GM12864 (cell line): Measurements from ENCODE around the gene SBK2.

Source experiments
- DNase-seq: peaks from one replicate; pipeline ENCODE4 v3.0.0-alpha.2; 2011; ENCODE audit warnings: low read depth
- H3K4me3 ChIP-seq: 2 replicates; pipeline ENCODE4 v1.5.1; 2011; ENCODE audit warnings: mild to moderate bottlenecking, low read depth, low read length, control low read depth
- CTCF ChIP-seq: IDR thresholded peaks from 2 replicates; pipeline ENCODE4 v1.5.1; 2011; ENCODE audit warnings: low read depth, mild to moderate bottlenecking, moderate library complexity, low read length, control low read depth, inconsistent platforms; ENCODE audit errors: missing control alignments

Gene SBK2

GRCh38 chr19:55488986-55489710, 47.8 kb downstream of the SBK2 start:
- no peak overlapping the region for H3K4me3 ChIP-seq
- no peak for DNase-seq
- TF ChIP-seq CTCF = no peak

- no peak for TF ChIP-seq CTCF
- H3K4me3 ChIP-seq = no peak within 1 kb of the TSS
- DNase-seq = no peak
Observed at GRCh38 chr19:55487924-55488687, 48.8 kb downstream of the SBK2 start, which contains the start of gene SSC5D. SSC5D (plus strand) TSS chr19:55488436; CDS start chr19:55488590, 154 bp downstream.

GRCh38 chr19:55486971-55487923, 49.7 kb downstream of the SBK2 start:
- no peak for TF ChIP-seq CTCF
- H3K4me3 ChIP-seq = no peak overlapping the region
- DNase-seq = no peak

- no peak for TF ChIP-seq CTCF
- H3K4me3 ChIP-seq = no peak overlapping the region
- DNase-seq = no peak
Observed at GRCh38 chr19:55486043-55486970, 50.6 kb downstream of the SBK2 start.

GRCh38 chr19:55485439-55486011, 51.4 kb downstream of the SBK2 start:
- TF ChIP-seq CTCF = no peak
- no peak for DNase-seq
- peak overlapping the region; percentile 70 for H3K4me3 ChIP-seq
